Mucosa of descending colon (tissue), 3 donors: ENCODE results near the gene ICAM3. TPM values are rescaled to one million over a fixed set of nuclear protein-coding genes. Genes with fewer than 3 reads are reported as not detected.
"Not testable (repeated sequence)": the region's sequence is repeated elsewhere in the genome, so short reads cannot be mapped to it uniquely, and the experiment has no call there.

Source experiments
- ATAC-seq: fragments of 200-7000 bp; cut with Tn5 transposase; one replicate; pipeline ENCODE4 v1.9.1; 2020; ENCODE audit warnings: mild to moderate bottlenecking, moderate library complexity
- DNase-seq, 3 donors: peaks; one replicate each; pipeline ENCODE4 v3.0.0-alpha.2; 2020
- H3K36me3 ChIP-seq: fragments of 200-600 bp; one replicate; pipeline ENCODE4 v1.8.0; 2021; ENCODE audit warnings: low read depth, mild to moderate bottlenecking
- H3K4me1 ChIP-seq: fragments of 200-600 bp; one replicate; pipeline ENCODE4 v1.8.0; 2021; ENCODE audit warnings: low read depth, mild to moderate bottlenecking
- H3K4me3 ChIP-seq: fragments of 200-600 bp; one replicate; pipeline ENCODE4 v1.8.0; 2021; ENCODE audit warnings: mild to moderate bottlenecking
- H3K9me3 ChIP-seq: fragments of 200-600 bp; one replicate; pipeline ENCODE4 v1.8.0; 2021; ENCODE audit warnings: mild to moderate bottlenecking
- CTCF ChIP-seq: fragments of 200-600 bp; IDR thresholded peaks from one replicate; pipeline ENCODE4 v1.8.0; 2022; ENCODE audit warnings: antibody characterized with exemption, mild to moderate bottlenecking
- intact Hi-C, 2 donors: fragments of 100-400 bp; cut with DNase I in 1 of 2; cut with micrococcal nuclease in 1 of 2; formaldehyde crosslinking; loops; one replicate each; pipeline versions ENCODE4 v1.11.0 to v1.11.1; 2022; cut with DNase I, micrococcal nuclease
- total RNA-seq, 3 donors: library from RNA; stranded (reverse); fragmentation: NEBNext Ultra II Directional in 2 of 3; extraction: Animal tissue kit (Norgen Biotek cat#: 25700) in 2 of 3; gene quantifications; one replicate each; pipeline versions ENCODE4 v1.2.1 to v1.2.4, GENCODE V29; 2021 to 2023
- donor health status: DM: no; HTN: no; CAD: no; lungs with moderate emphysema.
- donor health status: DM: no; HTN: no; CAD: no.
- donor health status: DM: no; HTN: yes; CAD: no.

The ICAM3 gene
- total RNA-seq, 3 donors from 2014 or later = 16.0 to 31.6 (median 28.0) TPM

- Histone ChIP-seq H3K4me1 (peaks cover 8% of the 10 kb centered on the region), H3K9me3 (no peaks in the 10 kb centered on the region), H3K36me3 (no peaks in the 10 kb centered on the region), H3K4me3 (peak overlapping the region; percentile 81)
- TF ChIP-seq CTCF = no peak
- DNase-seq (no peak), ATAC-seq (peak; percentile 4)
- intact Hi-C loops = no loop called here
Measured at GRCh38 chr19:10379880-10380312, 40.5 kb upstream of the ICAM3 start.

GRCh38 chr19:10378124-10378523, 38.7 kb upstream of the ICAM3 start:
- intact Hi-C loops = no loop called here
- DNase-seq = no peak
- Histone ChIP-seq H3K4me3 (no peak overlapping the region), H3K9me3 (no peaks in the 10 kb centered on the region), H3K4me1 (peaks cover 8% of the 10 kb centered on the region), H3K36me3 (no peaks in the 10 kb centered on the region)
- TF ChIP-seq CTCF = no peak
- ATAC-seq = no peak

GRCh38 chr19:10377140-10377640, 37.8 kb upstream of the ICAM3 start:
- intact Hi-C loops = not testable (repeated sequence)

GRCh38 chr19:10374931-10375330, 35.5 kb upstream of the ICAM3 start:
- intact Hi-C loops = no loop called here
- Histone ChIP-seq H3K9me3 (no peaks in the 10 kb centered on the region), H3K4me1 (peaks cover 8% of the 10 kb centered on the region), H3K4me3 (no peak overlapping the region), H3K36me3 (no peaks in the 10 kb centered on the region)
- ATAC-seq (no peak), DNase-seq (no peak)
- no peak for TF ChIP-seq CTCF

More at GRCh38 chr19:10377140-10377640, 37.8 kb upstream of the ICAM3 start:
- DNase-seq, H3K9me3 ChIP-seq, H3K4me1 ChIP-seq, H3K36me3 ChIP-seq, H3K4me3 ChIP-seq, ATAC-seq: not testable (repeated sequence)

- ATAC-seq = no peak
- DNase-seq = peak in 1 of 3 donors; percentile 37
- Histone ChIP-seq H3K9me3 (no peaks in the 10 kb centered on the region), H3K36me3 (no peaks in the 10 kb centered on the region), H3K4me3 (no peak overlapping the region), H3K4me1 (no peaks in the 10 kb centered on the region)
- TF ChIP-seq CTCF = no peak
- intact Hi-C loops = no loop called here
Measured at GRCh38 chr19:10372690-10373089, 33.3 kb upstream of the ICAM3 start.

- Histone ChIP-seq H3K36me3 (no peaks in the 10 kb centered on the region), H3K4me1 (no peaks in the 10 kb centered on the region), H3K9me3 (no peaks in the 10 kb centered on the region), H3K4me3 (no peak overlapping the region)
- intact Hi-C loops = no loop called here
- TF ChIP-seq CTCF = no peak
- no peak for ATAC-seq
- no peak for DNase-seq
Measured at GRCh38 chr19:10368101-10368803, 28.8 kb upstream of the ICAM3 start.

- DNase-seq, H3K4me1 ChIP-seq, H3K4me3 ChIP-seq, H3K9me3 ChIP-seq, ATAC-seq, intact Hi-C loops, H3K36me3 ChIP-seq: not testable (repeated sequence)
Measured at GRCh38 chr19:10366950-10367512, 27.6 kb upstream of the ICAM3 start.
